ENCODE results near the gene TINAG.

DNA sequence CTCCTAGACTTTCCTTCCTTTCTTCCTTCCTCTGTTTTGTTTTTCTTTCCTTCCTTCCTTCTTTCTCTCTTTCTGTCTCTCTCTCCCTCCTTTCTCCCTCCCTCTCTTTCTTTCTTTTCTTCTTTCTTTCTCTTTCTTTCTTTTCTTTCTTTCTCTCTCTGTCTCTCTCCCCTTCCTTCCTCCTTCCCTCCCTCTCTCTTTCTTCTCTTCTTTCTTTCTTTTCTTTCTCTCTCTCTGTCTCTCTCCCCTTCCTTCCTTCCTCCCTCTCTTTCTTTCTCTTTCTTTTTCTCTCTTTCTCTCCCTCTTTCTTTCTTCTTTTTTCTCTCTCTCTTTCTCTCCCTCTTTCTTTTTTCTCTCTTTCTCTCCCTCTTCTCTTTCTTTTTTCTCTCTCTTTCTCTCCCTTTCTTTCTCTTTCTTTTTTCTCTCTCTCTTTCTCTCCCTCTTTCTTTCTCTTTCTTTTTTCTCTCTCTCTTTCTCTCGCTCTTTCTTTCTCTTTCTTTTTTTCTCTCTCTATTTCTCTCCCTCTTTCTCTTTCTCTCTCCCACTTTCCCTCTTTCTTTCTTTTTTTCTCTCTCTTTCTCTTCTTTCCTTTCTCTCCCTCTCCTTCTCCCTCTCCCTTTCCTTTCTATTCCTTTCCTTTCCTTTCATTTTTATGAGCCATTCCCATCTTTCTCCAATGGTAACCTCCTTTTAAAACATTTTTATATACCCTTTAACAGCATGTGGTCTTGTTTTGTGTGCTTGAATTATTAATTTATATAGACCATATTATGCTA, 2.3 kb downstream of the TINAG start:
- TF ChIP-seq, protein P1, sequence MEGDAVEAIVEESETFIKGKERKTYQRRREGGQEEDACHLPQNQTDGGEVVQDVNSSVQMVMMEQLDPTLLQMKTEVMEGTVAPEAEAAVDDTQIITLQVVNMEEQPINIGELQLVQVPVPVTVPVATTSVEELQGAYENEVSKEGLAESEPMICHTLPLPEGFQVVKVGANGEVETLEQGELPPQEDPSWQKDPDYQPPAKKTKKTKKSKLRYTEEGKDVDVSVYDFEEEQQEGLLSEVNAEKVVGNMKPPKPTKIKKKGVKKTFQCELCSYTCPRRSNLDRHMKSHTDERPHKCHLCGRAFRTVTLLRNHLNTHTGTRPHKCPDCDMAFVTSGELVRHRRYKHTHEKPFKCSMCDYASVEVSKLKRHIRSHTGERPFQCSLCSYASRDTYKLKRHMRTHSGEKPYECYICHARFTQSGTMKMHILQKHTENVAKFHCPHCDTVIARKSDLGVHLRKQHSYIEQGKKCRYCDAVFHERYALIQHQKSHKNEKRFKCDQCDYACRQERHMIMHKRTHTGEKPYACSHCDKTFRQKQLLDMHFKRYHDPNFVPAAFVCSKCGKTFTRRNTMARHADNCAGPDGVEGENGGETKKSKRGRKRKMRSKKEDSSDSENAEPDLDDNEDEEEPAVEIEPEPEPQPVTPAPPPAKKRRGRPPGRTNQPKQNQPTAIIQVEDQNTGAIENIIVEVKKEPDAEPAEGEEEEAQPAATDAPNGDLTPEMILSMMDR (IDR thresholded peaks at IDR 0.05) = no peak
- TF ChIP-seq POLR2A (IDR thresholded peaks at IDR 0.05) = no peak

All from vagina (tissue), 2 donors.